Measurements from ENCODE around the gene GTPBP6. TPM values are rescaled to one million over a fixed set of nuclear protein-coding genes. Genes with fewer than 3 reads are reported as not detected.

GTPBP6 gene
- total RNA-seq, 1 donor, result 34.4 TPM

- no peak for TF ChIP-seq CTCF (IDR thresholded peaks at IDR 0.05; ENCODE audit: extremely low read depth, low read depth, low read length)
- Histone ChIP-seq H3K79me2 (ENCODE audit: insufficient read depth, low read length) (no peaks in the 10 kb centered on the region), H3K36me3 (ENCODE audit: insufficient read depth, low read length) (no peaks in the 10 kb centered on the region), H3K27me3 (ENCODE audit: insufficient read depth, low read length) (no peaks in the 10 kb centered on the region), H3K4me1 (ENCODE audit: insufficient read depth, low read length) (no peaks in the 10 kb centered on the region), H2AFZ (ENCODE audit: low read length) (no peak overlapping the region), H3K9me3 (ENCODE audit: low read depth, low read length) (no peaks in the 10 kb centered on the region), H3K4me2 (ENCODE audit: insufficient read depth, low read length) (no peak overlapping the region), H4K20me1 (ENCODE audit: insufficient read depth, low read length) (no peaks in the 10 kb centered on the region), H3K4me3 (ENCODE audit: insufficient read depth, low read length) (no peak overlapping the region), H3K27ac (ENCODE audit: low read depth, low read length) (no peak overlapping the region)
- peak; percentile 96 for DNase-seq (ENCODE audit: insufficient read length, low spot score, missing footprints)
Measured at GRCh38 chrX:348461-349117, 30.0 kb upstream of the GTPBP6 start.

GRCh38 chrX:347351-348117, 28.9 kb upstream of the GTPBP6 start:
- no peaks in the 10 kb centered on the region for H3K27me3 ChIP-seq (ENCODE audit: insufficient read depth, low read length)
- no peak overlapping the region for H3K4me3 ChIP-seq (ENCODE audit: insufficient read depth, low read length)
- H3K79me2 ChIP-seq (ENCODE audit: insufficient read depth, low read length), result no peaks in the 10 kb centered on the region
- no peak overlapping the region for H3K27ac ChIP-seq (ENCODE audit: low read depth, low read length)
- no peaks in the 10 kb centered on the region for H3K9me3 ChIP-seq (ENCODE audit: low read depth, low read length)
- no peaks in the 10 kb centered on the region for H3K4me1 ChIP-seq (ENCODE audit: insufficient read depth, low read length)
- H4K20me1 ChIP-seq (ENCODE audit: insufficient read depth, low read length), result no peaks in the 10 kb centered on the region
- H2AFZ ChIP-seq (ENCODE audit: low read length), result no peak overlapping the region
- no peak overlapping the region for H3K4me2 ChIP-seq (ENCODE audit: insufficient read depth, low read length)
- TF ChIP-seq CTCF (IDR thresholded peaks at IDR 0.05; ENCODE audit: extremely low read depth, low read depth, low read length), result no peak
- no peaks in the 10 kb centered on the region for H3K36me3 ChIP-seq (ENCODE audit: insufficient read depth, low read length)
- no peak for DNase-seq (ENCODE audit: insufficient read length, low spot score, missing footprints)

- Histone ChIP-seq H3K27ac (ENCODE audit: low read depth, low read length) (no peak overlapping the region), H3K27me3 (ENCODE audit: insufficient read depth, low read length) (no peaks in the 10 kb centered on the region), H3K4me3 (ENCODE audit: insufficient read depth, low read length) (no peak overlapping the region), H3K36me3 (ENCODE audit: insufficient read depth, low read length) (no peaks in the 10 kb centered on the region), H3K4me2 (ENCODE audit: insufficient read depth, low read length) (no peak overlapping the region), H3K4me1 (ENCODE audit: insufficient read depth, low read length) (no peaks in the 10 kb centered on the region), H3K9me3 (ENCODE audit: low read depth, low read length) (no peaks in the 10 kb centered on the region), H3K79me2 (ENCODE audit: insufficient read depth, low read length) (no peaks in the 10 kb centered on the region), H4K20me1 (ENCODE audit: insufficient read depth, low read length) (no peaks in the 10 kb centered on the region), H2AFZ (ENCODE audit: low read length) (no peak overlapping the region)
- TF ChIP-seq CTCF (IDR thresholded peaks at IDR 0.05; ENCODE audit: extremely low read depth, low read depth, low read length), result no peak
- DNase-seq (ENCODE audit: insufficient read length, low spot score, missing footprints), result no peak
Measured at GRCh38 chrX:346034-346813, 27.6 kb upstream of the GTPBP6 start.

All from osteoblast (primary cell).